Measurements from ENCODE around the gene DOCK6. TPM values are rescaled to one million over a fixed set of nuclear protein-coding genes. Genes with fewer than 3 reads are reported as not detected.

Gene DOCK6
- total RNA-seq, 1 donor from 2014 or later: 65.8 TPM

DNA sequence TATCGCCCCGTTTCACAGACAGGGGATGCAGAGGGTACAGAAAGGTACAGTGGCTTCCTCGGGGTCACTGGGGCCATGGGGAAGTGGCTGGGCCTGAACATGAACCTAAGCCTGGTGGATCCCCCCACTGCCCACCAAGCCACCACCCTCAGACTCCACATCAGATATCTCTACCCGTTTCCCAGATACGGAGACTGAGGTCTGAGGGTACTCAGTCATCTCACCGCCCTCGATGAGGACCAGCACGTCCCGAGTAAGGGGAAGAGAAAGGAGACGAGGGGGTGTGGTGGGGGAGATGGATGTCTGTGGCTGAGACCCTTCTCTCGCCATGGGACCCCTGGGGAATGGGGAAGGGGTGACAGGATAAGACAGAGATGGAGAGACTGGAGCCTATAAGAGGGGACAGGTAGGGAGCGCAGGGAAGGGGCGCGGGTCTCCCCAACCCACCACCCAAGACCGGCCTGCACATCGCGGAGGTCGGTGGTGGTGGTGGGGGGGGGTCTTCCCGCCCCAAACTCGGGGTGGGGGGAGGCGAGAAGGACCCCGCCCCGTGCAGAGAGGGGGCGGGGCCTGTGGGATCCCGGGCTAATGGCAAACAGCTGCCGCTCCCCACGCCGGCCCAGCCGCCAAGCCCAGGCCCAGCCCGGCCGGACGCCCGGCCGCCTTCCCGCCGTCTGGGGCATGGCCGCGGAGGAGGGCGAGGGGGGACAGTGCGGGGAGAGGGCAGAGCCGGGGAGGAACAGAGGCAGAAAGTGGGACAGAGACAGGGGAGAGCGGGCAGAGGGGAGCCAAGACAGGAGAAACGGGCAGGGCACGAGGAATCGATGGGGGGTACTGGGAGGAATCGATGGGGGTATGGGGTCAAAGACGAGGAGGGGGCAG is 65.7 kb downstream of the DOCK6 start:
- Histone ChIP-seq H3K27me3 (no peaks in the 10 kb centered on the region), H3K4me3 (peak overlapping the region; percentile 68 to 75), H3K36me3 (peaks cover 0 to 24% of the 10 kb centered on the region in 2 donors), H3K9me3 (no peaks in the 10 kb centered on the region), H3K4me1 (peaks cover 60% of the 10 kb centered on the region), H3K27ac (peak overlapping the region; percentile 91)
- TF ChIP-seq, protein P1, sequence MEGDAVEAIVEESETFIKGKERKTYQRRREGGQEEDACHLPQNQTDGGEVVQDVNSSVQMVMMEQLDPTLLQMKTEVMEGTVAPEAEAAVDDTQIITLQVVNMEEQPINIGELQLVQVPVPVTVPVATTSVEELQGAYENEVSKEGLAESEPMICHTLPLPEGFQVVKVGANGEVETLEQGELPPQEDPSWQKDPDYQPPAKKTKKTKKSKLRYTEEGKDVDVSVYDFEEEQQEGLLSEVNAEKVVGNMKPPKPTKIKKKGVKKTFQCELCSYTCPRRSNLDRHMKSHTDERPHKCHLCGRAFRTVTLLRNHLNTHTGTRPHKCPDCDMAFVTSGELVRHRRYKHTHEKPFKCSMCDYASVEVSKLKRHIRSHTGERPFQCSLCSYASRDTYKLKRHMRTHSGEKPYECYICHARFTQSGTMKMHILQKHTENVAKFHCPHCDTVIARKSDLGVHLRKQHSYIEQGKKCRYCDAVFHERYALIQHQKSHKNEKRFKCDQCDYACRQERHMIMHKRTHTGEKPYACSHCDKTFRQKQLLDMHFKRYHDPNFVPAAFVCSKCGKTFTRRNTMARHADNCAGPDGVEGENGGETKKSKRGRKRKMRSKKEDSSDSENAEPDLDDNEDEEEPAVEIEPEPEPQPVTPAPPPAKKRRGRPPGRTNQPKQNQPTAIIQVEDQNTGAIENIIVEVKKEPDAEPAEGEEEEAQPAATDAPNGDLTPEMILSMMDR (IDR thresholded peaks at IDR 0.05): no peak
- no peak for TF ChIP-seq POLR2AphosphoS5 (IDR thresholded peaks at IDR 0.05; ENCODE audit: insufficient read depth in 1 of 2, low read depth in 1 of 2)
- TF ChIP-seq POLR2A (IDR thresholded peaks at IDR 0.05): no peak
- no peak for DNase-seq (ENCODE audit: extremely low spot score in 2 of 2)
- intact Hi-C loops (cut with DNase I): no loop called here

DNA sequence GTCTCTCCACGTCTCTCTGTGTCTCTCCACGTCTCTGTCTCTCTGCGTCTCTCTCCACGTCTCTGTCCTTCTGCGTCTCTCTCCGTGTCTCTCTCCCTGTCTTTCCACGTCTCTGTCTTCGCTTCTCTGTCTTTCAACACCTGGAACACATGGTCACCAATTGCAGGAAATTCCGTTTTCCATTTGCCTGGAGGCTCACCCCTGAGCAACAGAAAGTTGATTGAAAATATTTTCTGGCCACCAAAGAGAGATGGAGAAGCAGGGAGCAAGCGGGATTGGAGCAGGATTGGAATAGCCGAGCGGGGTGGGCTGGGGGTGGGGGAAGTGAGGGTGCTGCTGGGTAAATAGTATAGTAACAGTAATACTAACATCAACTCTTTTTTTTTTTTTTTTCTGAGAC is 66.6 kb downstream of the DOCK6 start:
- no peak for DNase-seq (ENCODE audit: extremely low spot score in 2 of 2)
- TF ChIP-seq POLR2A (IDR thresholded peaks at IDR 0.05): no peak
- TF ChIP-seq, protein P1 (IDR thresholded peaks at IDR 0.05): no peak
- no peak for TF ChIP-seq POLR2AphosphoS5 (IDR thresholded peaks at IDR 0.05; ENCODE audit: insufficient read depth in 1 of 2, low read depth in 1 of 2)
- H3K36me3 ChIP-seq: peaks cover 0 to 24% of the 10 kb centered on the region in 2 donors
- H3K27me3 ChIP-seq: no peaks in the 10 kb centered on the region
- H3K9me3 ChIP-seq: no peaks in the 10 kb centered on the region
- H3K4me3 ChIP-seq: peak overlapping the region; percentile 68 to 75
- H3K27ac ChIP-seq: peak overlapping the region; percentile 91
- intact Hi-C loops (cut with DNase I): no loop called here
- peaks cover 69% of the 10 kb centered on the region for H3K4me1 ChIP-seq

DNA sequence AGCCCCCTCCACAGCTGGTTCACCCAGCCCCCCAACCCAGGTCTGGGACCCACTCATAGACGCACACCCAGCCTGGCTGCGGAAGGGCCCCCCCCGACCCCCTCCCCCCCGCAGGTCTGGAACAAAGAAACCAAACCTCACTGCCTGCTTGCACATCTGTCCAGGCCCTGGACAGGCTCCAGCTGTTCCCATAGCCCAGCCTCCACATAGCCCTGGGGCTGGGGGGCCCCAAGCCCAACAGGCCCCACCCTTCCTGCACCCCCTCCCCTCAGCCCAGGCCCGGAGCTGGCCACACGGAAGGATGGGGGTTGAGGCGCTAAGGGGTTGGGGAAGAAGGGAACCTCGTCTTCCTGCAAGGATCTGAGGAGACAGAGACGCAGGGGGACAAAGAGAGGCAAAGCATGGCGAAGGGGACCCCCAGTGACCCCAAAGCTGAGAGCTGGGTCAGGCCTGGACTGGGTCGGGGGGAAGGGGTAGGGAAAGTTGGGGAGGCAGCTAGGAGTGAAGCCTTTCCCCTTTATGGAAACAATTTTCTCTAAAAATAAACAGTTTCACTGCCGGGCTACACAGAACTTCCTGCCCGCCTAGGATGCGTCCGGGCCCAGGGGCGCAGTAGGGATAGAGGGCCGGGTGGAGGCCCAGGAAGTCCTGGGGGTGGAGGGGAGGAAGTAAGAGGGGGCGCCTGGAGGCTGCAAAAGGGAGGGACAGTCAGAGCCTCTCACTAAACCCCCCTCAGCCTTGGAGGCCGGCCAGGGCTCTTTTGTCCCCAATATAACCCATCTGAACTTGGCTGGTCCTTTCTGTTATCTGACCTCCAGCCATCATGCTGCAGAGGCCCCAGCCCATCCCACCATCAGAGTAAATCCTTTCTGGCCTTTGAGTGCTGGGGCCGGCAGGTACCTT is 67.4 kb downstream of the DOCK6 start:
- intact Hi-C loops (cut with DNase I): loop anchor here (5.0 kb wide), 1 partner anchor 38 kb away; the partner anchor contains the start of gene SPC24
- Histone ChIP-seq H3K4me1 (peaks cover 77% of the 10 kb centered on the region), H3K27me3 (no peaks in the 10 kb centered on the region), H3K4me3 (peak overlapping the region; percentile 68 to 75), H3K27ac (peak overlapping the region; percentile 91), H3K9me3 (no peaks in the 10 kb centered on the region), H3K36me3 (peaks cover 0 to 24% of the 10 kb centered on the region in 2 donors)
- TF ChIP-seq, protein P1 (IDR thresholded peaks at IDR 0.05): no peak
- TF ChIP-seq POLR2AphosphoS5 (IDR thresholded peaks at IDR 0.05; ENCODE audit: insufficient read depth in 1 of 2, low read depth in 1 of 2) (peak in 1 of 2 donors; percentile 15), POLR2A (IDR thresholded peaks at IDR 0.05) (no peak)
- no peak for DNase-seq (ENCODE audit: extremely low spot score in 2 of 2)

DNA sequence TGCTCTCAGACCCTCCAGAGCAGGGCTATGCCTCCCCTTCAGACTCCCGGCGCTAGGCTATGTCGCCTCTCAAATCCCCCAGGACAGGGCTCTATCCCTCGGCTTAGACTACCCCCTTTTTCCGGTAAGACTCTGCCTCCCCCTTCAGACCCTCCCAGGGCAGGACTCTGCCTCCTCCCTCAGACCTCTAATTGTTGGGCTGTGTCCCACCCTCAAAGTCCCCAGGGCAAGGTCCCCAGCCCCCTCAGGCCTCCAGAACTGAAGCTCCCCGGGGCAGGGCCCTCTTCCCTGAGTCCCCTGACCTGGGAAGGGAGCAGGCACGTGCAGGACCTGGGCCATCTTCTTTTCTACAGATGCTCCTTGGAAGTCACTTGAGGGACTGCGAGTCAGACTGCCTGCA is 68.2 kb downstream of the DOCK6 start:
- no peak for DNase-seq (ENCODE audit: extremely low spot score in 2 of 2)
- no peaks in the 10 kb centered on the region for H3K9me3 ChIP-seq
- H3K4me3 ChIP-seq: peak overlapping the region; percentile 68 to 75
- peaks cover 0 to 24% of the 10 kb centered on the region in 2 donors for H3K36me3 ChIP-seq
- intact Hi-C loops (cut with DNase I): loop anchor here (5.0 kb wide), 1 partner anchor 37 kb away; the partner anchor contains the start of gene SPC24
- H3K27ac ChIP-seq: peak overlapping the region; percentile 91
- H3K27me3 ChIP-seq: no peaks in the 10 kb centered on the region
- peaks cover 80% of the 10 kb centered on the region for H3K4me1 ChIP-seq
- no peak for TF ChIP-seq POLR2A (IDR thresholded peaks at IDR 0.05)
- TF ChIP-seq, protein P1 (IDR thresholded peaks at IDR 0.05): no peak
- TF ChIP-seq POLR2AphosphoS5 (IDR thresholded peaks at IDR 0.05; ENCODE audit: insufficient read depth in 1 of 2, low read depth in 1 of 2): no peak
